Measurements from ENCODE around the gene GRID1. TPM values are rescaled to one million over a fixed set of nuclear protein-coding genes. Genes with fewer than 3 reads are reported as not detected.

GRID1 gene
- total RNA-seq, 1 donor from 2014 or later = not detected

GRCh38 chr10:86287110-86287793, 79.3 kb downstream of the GRID1 start:
- Mint-ChIP-seq H3K27ac (no peak overlapping the region), H3K4me3 (no peak overlapping the region), H3K27me3 (peaks cover 1% of the 10 kb centered on the region), H3K36me3 (ENCODE audit: low read depth) (no peaks in the 10 kb centered on the region), H3K4me1 (peaks cover 3% of the 10 kb centered on the region), H3K9me3 (no peaks in the 10 kb centered on the region)
- no peak for ATAC-seq (ENCODE audit: low read depth)
- DNase-seq = no peak
- POLR2A ChIA-PET = no interaction called here
- TF ChIP-seq CTCF (IDR thresholded peaks at IDR 0.05) = no peak
- CTCF ChIA-PET = no interaction called here
- intact Hi-C loops (cut with micrococcal nuclease) = no loop called here

GRCh38 chr10:86286236-86287109, 80.1 kb downstream of the GRID1 start:
- ChIA-PET POLR2A (no interaction called here), CTCF (no interaction called here)
- TF ChIP-seq CTCF (IDR thresholded peaks at IDR 0.05) = no peak
- DNase-seq (no peak), ATAC-seq (ENCODE audit: low read depth) (no peak)
- H3K9me3 Mint-ChIP-seq = no peaks in the 10 kb centered on the region
- intact Hi-C loops (cut with micrococcal nuclease) = no loop called here
- H3K4me1 Mint-ChIP-seq = peaks cover 3% of the 10 kb centered on the region
- H3K27me3 Mint-ChIP-seq = no peaks in the 10 kb centered on the region
- no peaks in the 10 kb centered on the region for H3K36me3 Mint-ChIP-seq (ENCODE audit: low read depth)
- no peak overlapping the region for H3K27ac Mint-ChIP-seq
- no peak overlapping the region for H3K4me3 Mint-ChIP-seq

- Mint-ChIP-seq H3K27me3 (no peaks in the 10 kb centered on the region), H3K9me3 (peaks cover 4% of the 10 kb centered on the region), H3K4me1 (peaks cover 3% of the 10 kb centered on the region), H3K36me3 (ENCODE audit: low read depth) (no peaks in the 10 kb centered on the region), H3K4me3 (no peak overlapping the region), H3K27ac (no peak overlapping the region)
- ATAC-seq (ENCODE audit: low read depth) = no peak
- no peak for DNase-seq
- ChIA-PET POLR2A (no interaction called here), CTCF (no interaction called here)
- no peak for TF ChIP-seq CTCF (IDR thresholded peaks at IDR 0.05)
- intact Hi-C loops (cut with micrococcal nuclease) = no loop called here
These were observed 81.3 kb downstream of the GRID1 start for GRCh38 chr10:86285136-86285790.

GRCh38 chr10:86284355-86285105, 82.1 kb downstream of the GRID1 start:
- Mint-ChIP-seq H3K36me3 (ENCODE audit: low read depth) (no peaks in the 10 kb centered on the region), H3K9me3 (peaks cover 6% of the 10 kb centered on the region), H3K27me3 (no peaks in the 10 kb centered on the region), H3K27ac (no peak overlapping the region), H3K4me1 (peaks cover 3% of the 10 kb centered on the region), H3K4me3 (no peak overlapping the region)
- ChIA-PET POLR2A (no interaction called here), CTCF (no interaction called here)
- intact Hi-C loops (cut with micrococcal nuclease) = no loop called here
- no peak for DNase-seq
- no peak for TF ChIP-seq CTCF (IDR thresholded peaks at IDR 0.05)
- ATAC-seq (ENCODE audit: low read depth) = no peak

Measured in activated B cell treated with CpG ODN at 0.5 μM for 24 hours (primary cell).